NCI-H446 treated with DMSO at 0.1 percent for 48 hours (cell line): ENCODE results near the gene REEP3.
A peak's percentile ranks its signal among the peaks of the same experiment; 100 is the strongest.
"Not testable (repeated sequence)": the region's sequence is repeated elsewhere in the genome, so short reads cannot be mapped to it uniquely, and the experiment has no call there.

Experiments
- DNase-seq: peaks from one replicate; lab custom pipeline; 2025; lab: John Stamatoyannopoulos, UW

The REEP3 gene

DNA sequence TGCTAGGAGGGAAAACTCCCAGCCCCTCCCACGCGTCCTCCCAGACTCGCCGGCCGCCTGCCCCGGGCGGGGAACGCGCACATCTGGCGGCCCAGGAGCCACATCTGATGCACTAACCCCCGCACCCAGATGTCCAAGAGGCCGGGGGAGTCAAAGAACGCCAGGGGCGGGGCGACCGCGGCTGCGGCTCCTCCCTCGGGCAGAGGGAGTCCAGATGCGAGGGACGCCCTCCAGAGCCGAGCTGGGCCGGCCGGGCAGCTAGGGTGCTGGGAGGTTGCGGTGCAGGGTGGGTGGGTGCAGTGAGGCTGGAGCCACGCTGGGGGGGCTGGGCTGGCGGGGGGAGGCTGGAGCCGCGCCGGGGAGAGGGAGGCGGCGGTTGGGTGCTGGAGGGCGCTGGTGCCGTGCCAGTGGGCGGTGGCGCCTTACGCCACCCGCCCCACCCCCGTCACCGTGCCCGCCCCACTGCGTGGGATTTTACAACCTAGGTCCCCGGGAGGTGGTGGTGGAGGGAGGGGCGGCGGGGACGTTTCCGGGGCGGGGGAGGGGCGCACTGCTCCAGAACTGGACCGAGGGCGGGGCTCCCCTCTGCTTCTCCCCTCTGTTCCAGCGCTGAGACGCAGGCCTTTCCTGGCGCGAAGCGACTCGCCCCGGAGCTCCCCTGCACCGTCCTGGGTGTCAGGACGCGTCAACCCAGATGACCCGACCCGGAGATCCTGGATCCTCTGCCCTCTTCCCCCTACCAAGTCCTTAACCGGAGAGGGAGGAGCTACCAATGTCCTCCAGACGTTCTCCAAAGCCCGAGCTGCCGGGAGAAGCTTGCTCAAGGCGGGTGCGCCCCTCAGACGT lies 109.1 kb downstream of the REEP3 start:
- DNase-seq: peak; percentile 76

DNA sequence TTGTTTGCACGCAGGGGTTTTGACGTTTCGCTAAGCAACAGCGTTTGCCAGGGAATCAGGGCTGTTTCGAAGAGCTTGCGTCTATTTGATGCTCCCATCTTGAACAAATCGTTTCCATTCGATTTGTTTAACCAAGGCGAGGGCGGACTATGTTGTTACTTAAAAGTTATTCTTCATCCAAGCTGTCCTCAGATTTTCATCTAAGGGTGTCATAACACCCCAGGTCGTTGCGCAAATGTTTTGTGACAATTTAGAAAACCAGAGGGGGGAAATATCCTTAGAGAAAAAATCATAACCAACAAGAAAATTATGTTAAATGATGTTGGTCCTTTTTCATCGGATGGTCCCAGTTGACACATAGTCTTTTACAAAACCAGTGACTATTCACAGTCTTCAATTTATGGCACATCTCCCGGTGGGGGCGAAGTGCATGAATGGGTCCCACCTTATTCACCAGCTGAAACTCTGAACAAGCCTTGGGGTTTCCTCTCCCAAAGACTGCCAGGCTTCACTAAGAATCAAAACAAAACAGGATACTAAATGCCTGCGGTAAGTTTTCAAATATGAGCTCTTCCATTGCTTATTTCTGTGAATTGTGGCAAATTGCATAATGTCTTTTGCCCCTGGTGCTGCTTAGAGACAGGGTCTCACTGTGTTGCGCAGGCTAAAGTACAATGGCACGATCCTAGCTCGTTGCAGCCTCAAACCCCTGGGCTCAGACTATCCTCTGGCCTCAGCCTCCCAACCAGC lies 109.9 kb downstream of the REEP3 start:
- no peak for DNase-seq

DNA sequence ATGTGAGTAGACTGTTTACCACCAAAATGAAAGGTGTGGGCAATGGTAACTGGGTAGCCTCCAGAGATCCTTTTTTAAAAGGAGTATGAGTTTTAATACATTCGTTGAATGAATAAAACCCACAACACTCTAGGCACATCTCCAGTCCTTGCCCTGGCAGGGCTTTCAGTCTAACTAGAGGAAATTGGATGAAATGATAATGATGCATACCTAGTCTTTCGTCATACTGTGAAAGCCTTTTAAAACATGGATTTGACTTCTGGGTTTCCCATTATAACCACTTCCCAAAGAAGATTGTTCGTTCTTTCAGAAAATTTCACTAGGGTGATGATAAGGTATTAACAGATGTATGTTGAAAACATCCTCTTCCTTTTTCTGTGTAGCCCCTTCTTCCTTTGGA lies 110.8 kb downstream of the REEP3 start:
- DNase-seq: no peak

DNA sequence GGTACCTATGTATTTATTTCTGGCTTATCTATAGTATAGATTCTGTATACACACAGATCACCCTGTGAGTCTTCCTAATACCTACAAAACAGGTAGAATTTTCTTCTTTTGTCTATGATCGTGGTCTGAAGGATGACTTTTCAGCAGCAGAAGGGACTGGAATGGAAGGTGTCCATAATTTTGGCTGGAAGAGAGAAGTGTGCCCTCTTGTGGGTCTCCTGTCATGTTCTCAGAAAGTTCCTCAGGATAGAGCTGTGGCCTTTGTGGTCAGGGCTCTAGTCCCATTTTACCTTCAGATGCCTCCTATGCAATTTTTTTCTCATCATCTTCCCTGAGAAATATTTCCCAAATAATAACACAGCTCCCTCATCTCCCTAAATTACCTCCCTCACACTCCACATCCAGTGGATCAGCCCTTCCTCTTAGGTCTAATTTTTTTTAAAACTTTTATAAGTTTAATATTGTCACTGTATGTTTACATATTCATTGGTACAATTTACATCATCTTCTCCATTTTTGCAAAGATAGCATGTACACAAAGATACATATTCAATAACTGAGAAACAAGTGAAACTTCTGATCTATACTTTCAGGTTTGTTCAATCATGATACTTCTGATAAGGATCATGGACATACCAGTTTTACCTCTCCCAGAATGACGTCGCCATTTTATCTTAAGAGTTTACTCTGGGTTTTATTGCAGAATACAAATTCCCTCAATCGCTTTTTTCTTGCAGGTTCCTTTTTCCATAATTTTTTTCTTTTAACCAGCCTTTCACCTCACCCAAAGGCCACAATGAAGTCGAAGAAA lies 112.7 kb downstream of the REEP3 start:
- peak; percentile 39 for DNase-seq

DNA sequence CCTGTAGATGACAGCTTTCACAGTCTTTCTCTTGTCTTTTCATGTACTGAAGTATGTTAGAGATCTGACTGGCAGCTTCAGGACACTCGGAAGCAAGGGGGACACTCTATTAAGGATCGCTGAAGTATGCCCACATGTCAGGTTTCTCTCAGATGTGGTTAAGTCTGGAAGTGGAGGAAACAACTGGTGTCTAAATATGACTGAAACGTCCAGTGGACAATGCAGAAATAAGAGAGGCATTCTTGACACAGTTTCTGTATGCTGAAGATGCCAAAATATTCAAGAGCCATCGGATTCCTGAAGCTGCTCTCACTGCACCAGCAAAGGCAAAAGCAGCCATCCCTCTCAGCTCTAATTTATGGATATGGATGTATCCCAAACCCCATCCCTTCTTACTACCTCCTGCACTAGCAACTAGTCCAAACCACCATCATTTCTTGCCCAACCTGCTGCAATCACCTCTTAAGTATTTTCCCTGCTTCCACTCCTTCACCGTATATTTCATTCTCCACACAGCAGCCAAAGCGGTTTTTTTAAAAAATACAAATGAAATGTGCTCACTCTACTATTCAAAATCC lies 113.4 kb downstream of the REEP3 start:
- DNase-seq: no peak

DNA sequence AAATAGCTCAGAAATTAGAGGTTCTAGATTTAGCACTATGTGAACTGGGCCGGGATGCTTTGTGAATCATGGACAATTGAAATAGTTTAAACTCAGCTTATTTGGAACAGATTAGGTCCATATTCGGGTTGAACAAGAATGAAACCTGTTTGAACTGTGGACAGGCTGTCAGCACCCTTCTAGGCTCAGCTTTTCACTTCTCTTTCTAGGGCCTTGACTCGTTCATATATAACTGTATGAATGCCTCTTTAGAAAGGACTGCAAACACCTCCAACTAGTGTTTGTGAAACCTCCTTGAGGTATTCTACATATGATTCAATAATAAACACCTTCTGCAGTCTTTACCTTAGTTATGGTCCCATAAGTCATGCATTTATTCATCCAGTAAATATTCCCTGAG lies 115.6 kb downstream of the REEP3 start:
- DNase-seq: no peak

DNA sequence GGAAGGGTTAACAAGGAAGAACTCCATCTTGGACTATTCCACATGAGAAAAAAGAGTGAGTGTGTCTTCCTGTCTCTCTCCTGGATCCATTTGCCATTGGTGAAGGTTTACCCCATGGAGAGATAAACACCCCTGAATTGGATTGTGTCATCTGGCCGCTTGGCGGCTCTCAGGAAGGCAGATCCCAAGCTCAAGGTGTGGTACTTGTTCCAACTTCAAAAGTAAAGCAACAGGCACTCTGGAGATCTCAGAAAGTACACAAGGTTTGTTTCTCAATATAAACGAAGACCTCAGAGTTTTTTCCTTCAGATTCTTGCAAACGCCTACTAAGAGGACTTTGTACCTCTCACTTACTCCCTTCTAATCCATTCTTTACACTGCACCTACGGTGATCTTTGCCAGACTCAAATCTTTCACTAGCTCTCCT lies 116.7 kb downstream of the REEP3 start:
- no peak for DNase-seq

DNA sequence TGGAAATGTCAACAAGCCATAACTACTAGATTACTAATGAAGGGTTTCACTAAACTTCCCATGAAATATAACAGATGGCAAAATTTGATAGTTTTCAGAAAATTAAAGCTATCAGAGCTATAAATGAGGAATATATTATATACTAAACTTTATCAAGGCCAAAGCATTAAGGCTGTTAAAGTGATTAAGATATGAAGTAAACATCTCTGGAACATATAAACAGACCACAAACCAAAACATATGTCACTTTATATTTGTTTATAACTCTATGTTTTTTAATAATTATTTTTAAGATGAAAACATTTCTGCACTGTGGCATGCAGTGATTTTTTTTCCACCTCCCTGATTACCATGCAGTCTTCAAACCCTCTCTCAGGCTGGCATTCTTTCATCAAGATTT lies 120.2 kb downstream of the REEP3 start:
- DNase-seq: no peak

DNA sequence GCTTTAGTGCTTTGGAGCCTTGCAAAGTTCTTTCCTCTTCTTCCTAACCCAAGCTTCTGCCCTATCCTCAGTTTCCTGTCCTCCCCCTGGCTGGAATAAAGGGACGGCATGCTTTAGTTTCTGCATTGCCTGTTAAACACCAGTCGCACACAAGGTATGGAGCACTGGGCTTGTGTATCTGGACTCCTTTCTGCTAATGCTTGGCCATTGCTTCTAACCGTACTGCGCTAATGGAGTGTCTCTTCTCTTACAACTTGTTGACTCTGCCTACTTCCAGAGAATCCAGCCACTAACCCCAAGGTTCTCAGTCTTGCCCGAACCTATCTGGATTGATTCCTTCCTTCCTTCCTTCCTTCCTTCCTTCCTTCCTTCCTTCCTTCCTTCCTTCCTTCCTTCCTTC lies 120.6 kb downstream of the REEP3 start:
- DNase-seq: no peak

DNA sequence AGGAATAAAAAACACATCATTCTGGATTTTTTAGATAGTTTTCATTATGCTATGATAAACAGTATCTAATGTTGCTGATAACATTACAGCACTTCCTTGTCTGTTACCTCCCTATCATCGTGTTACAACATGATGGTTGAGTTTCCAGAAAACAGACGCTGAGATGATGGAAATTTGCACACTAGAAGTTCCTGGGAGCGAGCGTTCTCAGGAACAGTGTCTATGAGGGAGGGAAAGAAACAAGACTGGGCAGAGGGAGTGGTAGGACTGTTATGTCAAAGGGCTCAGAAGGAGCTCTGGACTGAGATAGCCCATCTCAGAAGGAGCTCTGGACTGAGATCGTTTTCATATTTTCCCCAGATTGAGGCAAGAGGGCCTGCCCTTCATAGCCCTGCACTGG lies 121.6 kb downstream of the REEP3 start:
- no peak for DNase-seq

DNA sequence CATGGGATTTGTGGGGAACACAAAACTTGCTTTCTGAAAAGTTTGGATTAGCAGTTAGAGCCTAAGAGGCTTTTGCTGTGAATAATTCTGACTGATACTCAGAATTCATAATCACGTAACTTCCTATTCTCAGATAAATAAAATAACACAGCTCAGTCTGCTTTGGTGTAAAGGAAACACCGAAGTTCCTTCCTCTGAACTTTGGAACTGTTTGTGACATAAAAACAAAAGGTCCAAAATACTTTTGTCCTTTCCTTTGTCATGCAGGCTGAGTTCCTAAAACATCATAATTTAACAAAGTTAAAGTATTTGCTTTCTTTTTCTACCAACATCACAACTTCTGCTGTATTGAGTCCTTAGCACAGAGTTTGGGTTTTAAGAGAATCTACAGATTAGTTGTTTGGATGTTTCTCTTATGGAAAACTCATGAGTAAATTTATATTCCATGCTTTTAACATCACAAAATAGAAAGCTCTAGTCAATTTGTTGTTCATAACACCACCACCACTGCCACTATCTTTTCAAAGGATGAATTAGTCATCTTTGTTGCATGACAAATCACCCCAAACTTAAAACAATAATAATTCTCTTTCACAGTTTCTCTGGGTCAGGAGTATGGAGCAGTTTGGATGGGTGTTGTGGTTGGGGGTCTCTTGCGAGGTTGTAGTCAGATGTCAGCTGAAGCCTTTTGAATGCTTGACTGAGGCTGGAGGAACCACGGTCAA lies 123.4 kb downstream of the REEP3 start:
- DNase-seq: no peak

DNA sequence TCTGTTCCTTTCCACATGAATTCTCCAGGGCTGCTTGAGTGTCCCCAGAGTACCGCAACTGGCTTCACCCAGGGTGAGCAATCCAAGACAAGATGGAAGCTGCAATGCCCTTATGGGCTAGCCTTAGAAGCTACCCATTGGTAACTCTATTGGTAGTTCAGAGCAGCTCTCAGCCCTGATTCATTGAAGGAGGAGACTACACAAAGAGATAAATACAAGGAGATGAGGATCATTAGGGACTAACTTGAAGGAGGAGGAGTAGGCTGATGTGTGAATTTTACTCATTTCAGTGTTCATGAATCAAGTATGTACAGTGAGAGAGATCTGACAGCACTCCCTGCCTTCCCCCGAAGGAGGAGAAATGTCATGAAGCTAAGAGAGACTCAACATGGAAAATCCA lies 124.0 kb downstream of the REEP3 start:
- no peak for DNase-seq

DNA sequence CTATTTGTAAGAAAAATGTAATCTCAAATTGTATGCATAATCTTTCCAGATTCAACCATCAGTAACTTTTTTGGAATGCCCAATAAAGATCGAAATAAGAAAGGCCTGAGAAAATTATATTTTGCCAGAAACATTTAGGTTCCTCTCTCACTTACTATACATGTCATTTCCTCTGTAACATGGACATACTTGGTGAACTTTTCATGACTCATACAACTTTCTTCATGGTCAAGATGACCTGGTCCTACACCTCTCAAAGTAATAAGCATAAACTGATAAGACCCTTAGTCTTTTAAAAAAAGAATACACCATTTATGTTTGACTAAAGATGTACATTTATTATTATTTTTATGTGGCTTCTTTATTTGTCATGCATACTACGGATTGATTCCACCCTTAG lies 125.3 kb downstream of the REEP3 start:
- DNase-seq: no peak

DNA sequence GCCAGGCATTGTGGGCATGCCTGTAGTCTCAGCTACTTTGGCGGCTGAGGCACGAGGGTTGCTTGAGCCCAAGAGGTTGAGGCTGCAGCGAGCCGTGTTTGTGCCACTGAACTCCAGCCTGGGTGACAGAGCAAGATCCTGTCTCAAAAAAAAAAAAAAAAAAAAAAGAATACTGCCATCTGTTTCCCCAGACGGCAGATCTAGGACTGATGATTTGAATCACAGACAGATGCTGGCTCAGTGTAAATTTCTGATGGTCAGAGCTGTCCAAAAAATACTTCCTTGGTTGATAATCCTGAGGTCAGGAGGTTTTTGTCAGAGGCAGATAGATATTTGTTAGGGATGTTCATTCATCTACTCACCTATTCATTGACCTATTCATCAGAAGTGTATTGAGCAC lies 130.7 kb downstream of the REEP3 start:
- no peak for DNase-seq

DNA sequence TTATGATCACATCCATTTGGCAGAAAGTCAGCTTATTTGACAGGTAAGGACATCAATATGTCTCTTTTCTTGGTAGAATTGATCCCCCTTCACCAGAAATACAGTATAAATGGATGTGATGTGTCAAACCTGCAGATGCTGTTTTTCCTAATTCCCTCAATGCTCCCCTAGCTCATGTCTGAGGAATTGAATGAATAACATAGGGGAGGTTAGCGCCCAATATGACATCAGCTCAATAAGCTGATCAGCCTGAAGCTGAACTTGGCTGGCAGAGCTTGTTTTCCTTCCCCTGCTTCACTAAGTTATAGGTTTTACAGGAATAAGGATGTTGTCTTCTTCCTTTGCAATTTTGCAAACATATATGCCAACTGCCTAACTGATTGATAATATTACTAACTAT lies 132.5 kb downstream of the REEP3 start:
- no peak for DNase-seq

DNA sequence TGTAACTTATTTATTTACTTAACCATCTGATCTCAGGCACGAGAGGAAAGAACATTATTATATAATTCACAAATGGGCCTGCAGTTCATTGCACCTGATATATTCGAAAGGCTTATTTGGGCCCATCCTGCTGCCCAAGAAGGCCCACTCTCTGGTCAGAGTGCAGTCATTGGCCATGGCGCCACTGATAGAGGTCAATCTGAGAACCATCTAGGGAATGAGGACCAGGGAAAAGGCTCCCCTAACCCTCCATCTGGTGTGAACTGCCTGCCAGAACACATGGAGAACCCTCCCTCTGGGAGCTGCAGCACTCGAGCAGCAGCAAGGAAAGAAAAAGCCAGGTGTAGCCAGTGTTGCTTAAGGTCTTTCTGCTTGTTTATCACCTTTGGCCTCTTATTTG lies 136.6 kb downstream of the REEP3 start:
- DNase-seq: peak; percentile 21

DNA sequence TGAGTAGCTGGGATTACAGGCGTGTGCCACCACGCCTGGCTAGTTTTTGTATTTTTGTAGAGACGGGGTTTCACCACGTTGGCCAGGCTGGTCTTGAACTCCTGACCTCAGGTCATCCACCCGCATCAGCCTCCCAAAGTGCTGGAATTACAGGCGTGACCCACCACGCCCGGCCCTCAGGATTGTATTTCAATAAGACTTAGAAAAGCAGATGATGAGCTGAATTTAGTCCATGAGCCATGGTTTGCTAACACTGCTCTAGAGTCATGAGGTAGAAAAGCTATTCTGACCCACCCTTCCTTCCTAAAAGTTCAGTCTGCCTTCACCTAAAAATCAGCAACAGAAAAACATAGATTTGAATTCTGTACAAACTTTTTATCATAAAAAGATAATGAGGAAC lies 139.7 kb downstream of the REEP3 start:
- not testable (repeated sequence) for DNase-seq

DNA sequence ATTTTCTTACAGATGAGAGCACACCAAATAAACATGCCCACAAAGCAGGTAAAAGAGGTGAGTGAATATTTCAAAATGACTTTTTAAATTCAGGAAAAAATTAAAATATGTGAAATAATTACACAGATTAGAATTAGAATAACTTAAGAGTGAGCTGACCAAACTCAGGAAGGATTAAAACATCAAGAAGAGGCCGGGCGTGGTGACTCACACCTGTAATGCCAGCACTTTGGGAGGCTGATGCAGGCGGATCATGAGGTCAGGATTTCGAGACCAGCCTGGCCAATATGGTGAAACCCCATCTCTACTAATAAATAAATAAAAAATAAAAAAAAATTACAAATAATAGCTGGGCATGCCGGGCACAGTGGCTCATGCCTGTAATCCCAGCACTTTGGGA lies 140.1 kb downstream of the REEP3 start:
- no peak for DNase-seq

DNA sequence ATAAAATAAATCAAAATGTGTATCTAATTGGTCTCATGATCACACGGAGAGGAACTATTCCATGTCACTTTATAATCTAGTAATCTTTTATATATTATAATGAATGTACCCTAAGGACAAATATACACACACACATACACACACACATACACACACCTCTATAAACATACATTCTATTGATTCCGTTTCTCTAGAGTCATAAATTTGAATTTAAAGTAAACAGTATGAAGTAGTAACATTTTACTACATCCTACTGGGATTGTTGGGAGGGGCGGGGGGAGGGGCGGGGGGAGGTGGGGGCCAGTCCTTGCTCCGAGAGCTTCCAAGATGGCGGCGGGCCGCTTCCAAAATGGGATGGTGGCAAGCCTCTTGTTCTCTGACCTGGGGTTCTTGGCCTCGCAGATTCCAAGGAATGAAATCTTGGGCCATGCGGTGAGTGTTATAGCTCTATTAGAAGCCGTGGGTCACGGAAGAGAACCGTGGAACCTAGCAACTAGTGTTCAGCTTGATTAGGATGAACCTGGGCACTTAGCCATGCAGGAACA lies 143.2 kb downstream of the REEP3 start:
- peak; percentile 29 for DNase-seq

DNA sequence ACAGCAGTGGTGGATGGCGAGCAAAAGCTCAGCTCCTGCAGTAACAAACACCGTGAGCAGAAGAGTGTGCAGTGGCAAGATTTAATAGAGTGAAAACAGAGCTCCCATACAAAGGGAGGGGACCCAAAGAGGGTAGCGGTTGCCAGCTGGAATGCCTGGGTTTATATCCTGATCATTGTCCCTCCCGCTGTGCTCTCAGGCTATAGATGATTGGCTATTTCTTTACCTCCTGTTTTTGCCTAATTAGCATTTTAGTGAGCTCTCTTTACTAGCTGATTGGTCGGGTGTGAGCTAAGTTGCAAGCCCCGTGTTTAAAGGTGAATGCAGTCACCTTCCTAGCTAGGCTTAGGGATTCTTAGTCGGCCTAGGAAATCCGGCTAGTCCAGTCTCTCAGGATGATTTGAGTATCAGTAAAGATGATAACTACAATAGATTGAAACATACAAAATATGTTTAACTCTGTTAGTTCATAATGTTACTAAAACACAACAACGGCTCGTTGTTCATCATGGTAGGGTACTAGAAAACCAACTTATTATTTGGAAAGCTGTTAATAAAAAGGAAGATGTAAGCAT lies 143.9 kb downstream of the REEP3 start:
- DNase-seq: peak; percentile 62

DNA sequence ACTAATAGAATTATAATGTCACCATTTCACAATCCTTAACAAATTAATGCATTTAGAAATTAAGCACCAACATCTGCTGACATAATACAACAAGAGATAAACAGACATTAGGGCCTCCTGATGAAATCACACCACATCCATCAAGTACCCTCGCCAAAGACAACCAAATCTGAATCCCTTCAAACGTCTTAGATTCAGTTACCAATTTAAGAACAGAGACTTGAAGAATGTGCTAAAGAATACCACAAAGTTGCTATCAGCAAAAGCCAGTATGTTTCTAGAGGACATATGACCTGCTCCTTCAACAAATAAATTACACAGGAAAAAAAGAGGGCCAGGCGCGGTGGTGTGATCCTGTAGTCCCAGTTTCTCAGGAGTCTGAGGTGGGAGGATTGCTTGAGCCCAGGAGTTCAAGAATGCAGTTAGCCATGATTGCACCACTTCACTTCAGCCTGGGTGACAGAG lies 144.5 kb downstream of the REEP3 start:
- DNase-seq: no peak
